Measurements from ENCODE around the gene SIL1.

The SIL1 gene

DNA sequence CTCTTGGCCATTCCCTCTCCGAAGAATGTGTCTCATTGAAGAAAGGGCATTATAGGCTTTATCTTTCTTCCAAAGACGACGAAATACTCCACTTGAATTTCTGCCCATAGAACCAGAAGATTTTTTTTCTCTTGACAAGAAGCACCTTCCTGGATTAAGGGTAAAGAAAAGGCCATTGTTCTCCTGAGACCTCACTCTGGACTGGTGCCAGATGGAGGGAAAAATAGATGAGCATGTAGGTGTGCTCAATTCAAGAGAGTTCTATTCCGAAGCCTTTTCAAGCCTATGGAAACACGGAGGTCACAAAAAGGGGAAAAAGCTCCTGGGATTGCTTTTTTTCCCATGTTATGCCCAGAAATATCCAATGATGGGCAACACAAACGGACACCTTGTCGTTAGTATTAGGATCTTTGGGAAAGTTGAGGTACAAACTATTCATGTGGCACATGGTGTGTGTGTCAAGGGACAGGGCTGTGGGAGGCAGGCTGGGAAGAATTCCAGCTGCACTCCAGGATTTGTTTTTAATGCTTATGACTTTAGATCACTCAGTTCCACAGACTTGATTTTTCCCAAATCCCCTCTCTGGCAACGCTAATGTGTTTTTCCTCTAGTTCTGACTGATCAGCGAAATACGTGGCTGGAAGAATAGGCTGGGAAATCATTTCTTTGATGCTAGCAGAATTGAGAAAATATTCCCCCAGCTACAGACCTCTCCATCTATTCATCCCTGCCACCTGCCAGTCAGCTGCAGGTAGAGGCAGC is 89.9 kb downstream of the SIL1 start:
- H3K36me3 ChIP-seq (ENCODE audit: control insufficient read depth in 2 of 2, insufficient read depth in 2 of 2, low read length in 2 of 2): no peaks in the 10 kb centered on the region
- no peaks in the 10 kb centered on the region for H3K9me3 ChIP-seq (ENCODE audit: control insufficient read depth in 2 of 2, low read length in 2 of 2)
- H3K4me3 ChIP-seq (ENCODE audit: low read length in 2 of 2): peak overlapping the region in 1 of 2 donors; percentile 8
- H3K4me1 ChIP-seq (ENCODE audit: control insufficient read depth, insufficient read depth, low read length): peaks cover 59% of the 10 kb centered on the region
- peak overlapping the region; percentile 46 for H3K27ac ChIP-seq (ENCODE audit: low read length)
- peak overlapping the region; percentile 13 to 14 for H3K9ac ChIP-seq (ENCODE audit: low read length in 2 of 2)
- H3K27me3 ChIP-seq (ENCODE audit: control insufficient read depth in 1 of 2, insufficient read depth in 2 of 2, low read length in 2 of 2): no peaks in the 10 kb centered on the region

DNA sequence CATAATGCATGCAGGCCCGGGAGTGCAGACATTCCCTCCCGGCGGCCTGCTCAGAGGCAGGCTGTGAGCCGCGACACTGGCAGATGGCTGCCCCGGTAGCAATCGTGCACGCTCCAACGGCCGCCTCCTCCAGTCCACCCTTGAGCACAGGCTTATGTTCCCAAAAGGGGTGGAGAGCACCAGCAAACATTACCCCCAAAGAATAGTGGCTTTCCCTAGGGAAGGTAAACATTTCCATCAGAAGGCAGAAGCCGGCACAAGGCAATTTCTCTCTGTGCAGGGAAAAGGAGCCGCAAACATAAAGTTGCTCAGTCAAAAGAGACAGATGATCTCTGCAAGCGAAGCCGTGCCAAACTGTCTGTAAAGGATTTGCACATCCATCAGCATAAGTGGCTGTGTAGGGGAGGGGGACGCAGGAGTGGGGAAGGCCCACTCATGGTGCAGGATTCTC is 92.5 kb downstream of the SIL1 start:
- H3K4me1 ChIP-seq (ENCODE audit: control insufficient read depth, insufficient read depth, low read length): peaks cover 59% of the 10 kb centered on the region
- H3K36me3 ChIP-seq (ENCODE audit: control insufficient read depth in 2 of 2, insufficient read depth in 2 of 2, low read length in 2 of 2): no peaks in the 10 kb centered on the region
- peak overlapping the region; percentile 38 to 47 for H3K4me3 ChIP-seq (ENCODE audit: low read length in 2 of 2)
- peak overlapping the region; percentile 5 to 31 for H3K9ac ChIP-seq (ENCODE audit: low read length in 2 of 2)
- H3K27ac ChIP-seq (ENCODE audit: low read length): peak overlapping the region; percentile 95
- H3K9me3 ChIP-seq (ENCODE audit: control insufficient read depth in 2 of 2, low read length in 2 of 2): no peaks in the 10 kb centered on the region
- no peaks in the 10 kb centered on the region for H3K27me3 ChIP-seq (ENCODE audit: control insufficient read depth in 1 of 2, insufficient read depth in 2 of 2, low read length in 2 of 2)

DNA sequence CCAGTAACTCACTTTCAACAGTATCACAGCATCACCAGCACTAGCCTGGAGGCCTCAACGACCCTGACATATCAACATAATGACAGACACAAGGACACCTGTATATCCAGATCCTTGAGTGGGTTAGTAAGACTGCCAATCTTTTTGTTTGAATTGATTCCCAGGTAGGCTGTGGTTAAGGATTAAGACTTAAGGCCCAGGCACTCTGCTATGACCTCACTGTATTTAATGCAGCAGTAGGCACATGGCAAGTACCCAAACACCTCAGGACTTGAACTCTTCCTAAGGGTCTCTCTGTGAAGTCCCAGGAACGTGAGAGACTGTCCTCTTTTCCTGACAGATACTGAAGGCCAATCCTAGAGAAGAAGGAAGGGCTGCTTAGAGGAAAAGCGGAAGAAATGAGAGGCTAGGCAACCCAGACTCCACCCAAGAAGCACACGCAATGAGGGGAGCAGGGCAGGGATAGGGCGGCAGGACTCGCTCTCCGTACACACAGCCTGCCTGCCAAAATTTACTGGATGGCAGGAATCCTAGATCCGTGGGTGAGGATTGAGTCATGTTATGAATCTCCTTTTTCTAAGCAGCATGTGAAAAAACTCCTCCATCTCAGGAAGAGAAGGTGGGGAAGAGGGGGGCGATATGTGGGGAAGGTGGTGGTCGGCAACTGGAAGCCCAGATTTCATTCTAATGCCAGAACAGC is 93.4 kb downstream of the SIL1 start:
- peak overlapping the region; percentile 95 for H3K27ac ChIP-seq (ENCODE audit: low read length)
- H3K4me1 ChIP-seq (ENCODE audit: control insufficient read depth, insufficient read depth, low read length): peaks cover 55% of the 10 kb centered on the region
- no peaks in the 10 kb centered on the region for H3K27me3 ChIP-seq (ENCODE audit: control insufficient read depth in 1 of 2, insufficient read depth in 2 of 2, low read length in 2 of 2)
- peak overlapping the region; percentile 31 to 66 for H3K9ac ChIP-seq (ENCODE audit: low read length in 2 of 2)
- H3K4me3 ChIP-seq (ENCODE audit: low read length in 2 of 2): peak overlapping the region; percentile 38 to 47
- H3K9me3 ChIP-seq (ENCODE audit: control insufficient read depth in 2 of 2, low read length in 2 of 2): no peaks in the 10 kb centered on the region
- no peaks in the 10 kb centered on the region for H3K36me3 ChIP-seq (ENCODE audit: control insufficient read depth in 2 of 2, insufficient read depth in 2 of 2, low read length in 2 of 2)

DNA sequence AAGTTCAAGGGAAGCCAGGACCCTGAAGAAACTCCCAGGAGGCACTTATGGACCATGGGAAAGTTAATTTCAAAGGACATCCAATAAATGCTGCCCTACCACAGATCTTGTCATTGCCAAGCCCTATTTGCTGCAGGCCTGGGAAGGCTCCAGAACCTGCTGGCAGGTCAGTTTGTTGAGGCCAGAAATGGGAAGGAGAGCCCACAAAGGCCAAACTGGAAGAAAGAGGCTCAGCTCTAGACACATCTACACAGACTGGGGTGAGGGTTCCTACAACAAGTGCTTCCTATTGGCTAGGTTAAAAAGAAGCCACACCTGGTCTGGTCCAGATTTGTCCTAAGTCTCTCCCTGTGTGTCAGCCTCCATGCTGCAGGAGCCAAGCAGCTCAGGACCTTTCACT is 94.4 kb downstream of the SIL1 start:
- no peaks in the 10 kb centered on the region for H3K36me3 ChIP-seq (ENCODE audit: control insufficient read depth in 2 of 2, insufficient read depth in 2 of 2, low read length in 2 of 2)
- H3K4me3 ChIP-seq (ENCODE audit: low read length in 2 of 2): peak overlapping the region in 1 of 2 donors; percentile 47
- H3K4me1 ChIP-seq (ENCODE audit: control insufficient read depth, insufficient read depth, low read length): peaks cover 51% of the 10 kb centered on the region
- no peaks in the 10 kb centered on the region for H3K9me3 ChIP-seq (ENCODE audit: control insufficient read depth in 2 of 2, low read length in 2 of 2)
- H3K27me3 ChIP-seq (ENCODE audit: control insufficient read depth in 1 of 2, insufficient read depth in 2 of 2, low read length in 2 of 2): no peaks in the 10 kb centered on the region
- peak overlapping the region; percentile 95 for H3K27ac ChIP-seq (ENCODE audit: low read length)
- peak overlapping the region in 1 of 2 donors; percentile 42 for H3K9ac ChIP-seq (ENCODE audit: low read length in 2 of 2)

DNA sequence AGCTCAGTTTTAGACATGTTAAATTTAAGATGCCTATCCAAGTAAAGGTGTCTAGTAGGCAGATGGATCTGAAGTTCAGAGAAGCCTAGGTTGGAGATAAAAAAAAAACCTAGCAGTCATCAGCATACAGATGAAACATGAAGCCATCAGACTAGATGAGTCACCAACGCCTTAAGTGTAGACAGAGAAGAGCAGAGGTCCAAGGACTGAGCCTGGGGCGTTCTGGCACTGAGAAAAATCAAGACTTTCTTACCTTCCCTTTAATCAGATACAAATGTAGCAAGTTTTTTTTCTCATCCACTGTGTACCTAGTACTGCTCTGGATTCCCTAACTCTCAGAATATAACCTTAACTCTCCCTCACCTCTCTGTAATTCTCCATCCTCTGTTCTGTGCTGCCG is 97.3 kb downstream of the SIL1 start:
- no peak overlapping the region for H3K4me3 ChIP-seq (ENCODE audit: low read length in 2 of 2)
- H3K36me3 ChIP-seq (ENCODE audit: control insufficient read depth in 2 of 2, insufficient read depth in 2 of 2, low read length in 2 of 2): no peaks in the 10 kb centered on the region
- H3K4me1 ChIP-seq (ENCODE audit: control insufficient read depth, insufficient read depth, low read length): peaks cover 28% of the 10 kb centered on the region
- no peak overlapping the region for H3K27ac ChIP-seq (ENCODE audit: low read length)
- H3K9ac ChIP-seq (ENCODE audit: low read length in 2 of 2): no peak overlapping the region
- H3K27me3 ChIP-seq (ENCODE audit: control insufficient read depth in 1 of 2, insufficient read depth in 2 of 2, low read length in 2 of 2): no peaks in the 10 kb centered on the region
- no peaks in the 10 kb centered on the region for H3K9me3 ChIP-seq (ENCODE audit: control insufficient read depth in 2 of 2, low read length in 2 of 2)

DNA sequence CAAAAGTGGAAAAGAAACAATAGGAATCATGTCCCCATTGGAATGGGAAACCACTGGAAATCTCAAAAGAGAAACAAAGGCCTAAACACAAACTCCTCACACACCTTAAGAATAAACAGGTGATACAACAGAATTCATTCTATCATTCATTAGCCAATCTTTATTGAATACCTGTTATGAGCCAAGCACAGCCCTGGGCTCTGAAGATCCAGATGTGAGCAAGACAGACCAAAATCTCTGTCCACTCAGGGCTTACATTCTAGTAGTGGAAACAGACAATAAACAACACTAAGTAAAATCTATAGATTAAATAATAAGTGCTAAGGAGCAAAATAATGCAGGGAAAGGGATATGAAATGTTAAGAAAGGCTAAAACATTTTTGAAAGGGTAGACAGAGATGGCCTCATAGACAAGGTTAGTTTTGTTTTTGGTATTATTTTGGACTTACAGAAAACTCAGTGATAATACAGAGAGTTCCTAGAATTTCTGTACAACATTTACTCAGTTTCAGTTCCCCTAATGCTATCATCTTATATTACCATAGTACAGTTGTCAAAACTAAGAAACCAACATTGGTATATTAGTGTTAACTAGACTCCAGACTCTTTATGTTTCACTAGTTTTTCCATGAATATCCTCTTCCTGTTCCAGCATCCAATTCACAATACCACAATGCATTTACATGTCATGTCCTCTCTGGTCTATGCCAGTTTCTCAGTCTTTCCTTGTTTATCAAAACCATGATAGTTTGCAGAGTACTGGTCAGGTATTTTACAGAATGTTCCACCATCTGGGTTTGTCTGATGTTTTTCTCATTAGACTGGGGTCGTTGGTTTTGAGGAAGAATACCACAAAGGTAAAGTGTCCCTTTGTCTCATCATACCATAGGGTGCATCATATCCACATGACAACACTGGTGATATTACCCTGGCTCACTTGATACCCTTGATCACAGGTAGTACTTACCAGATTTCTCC is 103.7 kb downstream of the SIL1 start:
- Histone ChIP-seq H3K9me3 (ENCODE audit: control insufficient read depth in 2 of 2, low read length in 2 of 2) (no peaks in the 10 kb centered on the region), H3K27ac (ENCODE audit: low read length) (no peak overlapping the region), H3K27me3 (ENCODE audit: control insufficient read depth in 1 of 2, insufficient read depth in 2 of 2, low read length in 2 of 2) (no peaks in the 10 kb centered on the region), H3K4me3 (ENCODE audit: low read length in 2 of 2) (no peak overlapping the region), H3K4me1 (ENCODE audit: control insufficient read depth, insufficient read depth, low read length) (peaks cover 7% of the 10 kb centered on the region), H3K36me3 (ENCODE audit: control insufficient read depth in 2 of 2, insufficient read depth in 2 of 2, low read length in 2 of 2) (no peaks in the 10 kb centered on the region), H3K9ac (ENCODE audit: low read length in 2 of 2) (no peak overlapping the region)

DNA sequence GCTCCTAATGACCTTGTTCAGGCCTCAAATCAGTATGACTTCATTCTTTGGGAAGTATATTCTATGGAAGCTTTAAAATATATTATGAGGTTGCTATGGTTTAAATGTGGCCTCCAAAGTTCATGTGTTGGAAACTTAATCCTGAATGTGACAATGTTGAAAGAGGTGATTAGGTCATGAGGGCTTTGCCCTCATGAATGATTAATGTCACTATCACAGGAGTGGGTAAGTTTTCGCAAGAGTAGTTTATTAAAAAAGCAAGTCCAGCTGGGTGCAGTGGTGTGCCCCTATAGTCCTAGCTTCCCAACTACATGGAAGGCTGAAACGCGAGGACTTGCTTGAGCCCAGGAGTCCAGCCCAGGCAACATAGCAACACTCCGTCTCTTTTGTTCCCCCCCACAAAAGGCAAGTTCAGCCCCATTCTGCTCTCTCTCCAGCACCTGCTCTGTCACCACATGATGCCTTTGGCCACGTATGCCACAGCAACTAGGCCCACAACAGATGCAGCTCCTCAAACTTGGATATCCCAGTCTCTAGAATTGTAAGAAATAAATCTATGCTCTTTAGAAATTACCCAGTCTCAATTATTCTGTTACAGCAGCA is 105.3 kb downstream of the SIL1 start:
- H3K9ac ChIP-seq (ENCODE audit: low read length in 2 of 2): no peak overlapping the region
- H3K36me3 ChIP-seq (ENCODE audit: control insufficient read depth in 2 of 2, insufficient read depth in 2 of 2, low read length in 2 of 2): no peaks in the 10 kb centered on the region
- H3K4me3 ChIP-seq (ENCODE audit: low read length in 2 of 2): no peak overlapping the region
- H3K27ac ChIP-seq (ENCODE audit: low read length): no peak overlapping the region
- peaks cover 14% of the 10 kb centered on the region for H3K4me1 ChIP-seq (ENCODE audit: control insufficient read depth, insufficient read depth, low read length)
- no peaks in the 10 kb centered on the region for H3K27me3 ChIP-seq (ENCODE audit: control insufficient read depth in 1 of 2, insufficient read depth in 2 of 2, low read length in 2 of 2)
- H3K9me3 ChIP-seq (ENCODE audit: control insufficient read depth in 2 of 2, low read length in 2 of 2): no peaks in the 10 kb centered on the region

DNA sequence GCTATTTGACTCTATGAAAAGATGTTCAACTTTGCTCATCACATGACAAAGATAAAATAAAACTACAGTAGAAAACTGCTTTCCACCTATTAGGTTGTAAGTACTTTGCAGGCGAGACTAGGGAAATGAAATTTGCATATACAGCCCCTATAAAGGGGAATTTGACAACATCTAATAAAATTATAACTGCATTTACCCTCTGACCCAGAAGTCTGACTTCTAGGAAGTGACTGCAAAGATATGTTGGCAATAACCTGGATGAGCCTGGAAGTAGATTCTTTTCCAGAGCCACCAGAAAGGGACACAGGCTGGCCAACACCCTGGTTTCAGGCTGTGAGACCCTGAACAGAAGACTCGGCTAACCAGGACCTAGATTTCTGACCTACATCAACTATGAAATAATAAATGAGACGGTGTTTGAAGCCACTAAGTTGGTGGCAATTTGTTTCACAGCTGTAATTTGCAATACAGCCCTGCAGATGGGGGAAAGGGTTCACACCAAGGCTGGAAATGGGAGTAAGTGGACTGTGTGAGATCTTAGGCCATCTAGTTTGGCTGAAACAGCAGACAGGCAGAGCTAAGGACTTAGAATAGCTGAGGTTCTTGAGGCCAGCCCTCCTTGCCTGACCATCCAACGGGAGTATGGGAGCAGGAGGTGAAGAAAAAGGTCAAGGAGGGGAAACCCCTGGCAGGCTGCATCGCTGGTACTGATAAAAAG is 106.6 kb downstream of the SIL1 start:
- no peaks in the 10 kb centered on the region for H3K27me3 ChIP-seq (ENCODE audit: control insufficient read depth in 1 of 2, insufficient read depth in 2 of 2, low read length in 2 of 2)
- H3K27ac ChIP-seq (ENCODE audit: low read length): no peak overlapping the region
- H3K4me1 ChIP-seq (ENCODE audit: control insufficient read depth, insufficient read depth, low read length): peaks cover 14% of the 10 kb centered on the region
- no peaks in the 10 kb centered on the region for H3K36me3 ChIP-seq (ENCODE audit: control insufficient read depth in 2 of 2, insufficient read depth in 2 of 2, low read length in 2 of 2)
- peak overlapping the region in 1 of 2 donors; percentile 22 for H3K9ac ChIP-seq (ENCODE audit: low read length in 2 of 2)
- no peaks in the 10 kb centered on the region for H3K9me3 ChIP-seq (ENCODE audit: control insufficient read depth in 2 of 2, low read length in 2 of 2)
- H3K4me3 ChIP-seq (ENCODE audit: low read length in 2 of 2): peak overlapping the region in 1 of 2 donors; percentile 15

DNA sequence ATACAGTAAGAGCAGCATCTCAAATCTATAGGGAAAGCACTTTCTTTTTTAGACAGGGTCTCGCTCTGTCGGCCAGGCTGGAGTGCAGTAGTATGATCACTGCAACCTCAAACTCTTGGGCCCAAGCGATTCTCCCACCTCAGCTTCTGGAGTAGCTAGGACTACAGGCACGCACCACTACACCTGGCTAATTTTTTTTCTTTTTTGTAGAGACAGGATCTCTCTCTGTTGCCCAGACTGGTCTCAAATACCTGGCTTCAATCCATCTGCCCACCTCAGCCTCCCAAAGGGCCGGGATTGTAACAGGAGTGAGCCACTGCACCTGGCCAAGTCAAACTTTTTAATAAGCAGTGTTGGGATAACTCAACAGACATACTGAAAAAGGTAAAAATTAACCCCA is 107.6 kb downstream of the SIL1 start:
- Histone ChIP-seq H3K36me3 (ENCODE audit: control insufficient read depth in 2 of 2, insufficient read depth in 2 of 2, low read length in 2 of 2) (no peaks in the 10 kb centered on the region), H3K4me3 (ENCODE audit: low read length in 2 of 2) (no peak overlapping the region), H3K9me3 (ENCODE audit: control insufficient read depth in 2 of 2, low read length in 2 of 2) (no peaks in the 10 kb centered on the region), H3K9ac (ENCODE audit: low read length in 2 of 2) (no peak overlapping the region), H3K4me1 (ENCODE audit: control insufficient read depth, insufficient read depth, low read length) (peaks cover 14% of the 10 kb centered on the region), H3K27me3 (ENCODE audit: control insufficient read depth in 1 of 2, insufficient read depth in 2 of 2, low read length in 2 of 2) (no peaks in the 10 kb centered on the region), H3K27ac (ENCODE audit: low read length) (no peak overlapping the region)

All from stomach smooth muscle (tissue), 2 donors.